Activated naive CD4-positive, alpha-beta T cell treated with anti-CD3 and anti-CD28 coated beads, Interleukin-2, amount 50 U/mL, for 24 hours (primary cell): Measurements from ENCODE around the gene RUVBL2.

Source experiments
- H3K27ac Mint-ChIP-seq: one replicate; pipeline ENCODE4 v1.8.0; 2021; ENCODE audit warnings: mild to moderate bottlenecking, mixed read lengths
- H3K27me3 Mint-ChIP-seq: one replicate; pipeline ENCODE4 v1.8.0; 2021; ENCODE audit warnings: mixed read lengths
- H3K36me3 Mint-ChIP-seq: one replicate; pipeline ENCODE4 v1.8.0; 2021; ENCODE audit warnings: mixed read lengths
- H3K4me1 Mint-ChIP-seq: one replicate; pipeline ENCODE4 v1.8.0; 2021; ENCODE audit warnings: mixed read lengths
- H3K4me3 Mint-ChIP-seq: one replicate; pipeline ENCODE4 v1.8.0; 2021; ENCODE audit warnings: mild to moderate bottlenecking, mixed read lengths
- H3K9me3 Mint-ChIP-seq: one replicate; pipeline ENCODE4 v1.8.0; 2021; ENCODE audit warnings: mixed read lengths

Gene RUVBL2

DNA sequence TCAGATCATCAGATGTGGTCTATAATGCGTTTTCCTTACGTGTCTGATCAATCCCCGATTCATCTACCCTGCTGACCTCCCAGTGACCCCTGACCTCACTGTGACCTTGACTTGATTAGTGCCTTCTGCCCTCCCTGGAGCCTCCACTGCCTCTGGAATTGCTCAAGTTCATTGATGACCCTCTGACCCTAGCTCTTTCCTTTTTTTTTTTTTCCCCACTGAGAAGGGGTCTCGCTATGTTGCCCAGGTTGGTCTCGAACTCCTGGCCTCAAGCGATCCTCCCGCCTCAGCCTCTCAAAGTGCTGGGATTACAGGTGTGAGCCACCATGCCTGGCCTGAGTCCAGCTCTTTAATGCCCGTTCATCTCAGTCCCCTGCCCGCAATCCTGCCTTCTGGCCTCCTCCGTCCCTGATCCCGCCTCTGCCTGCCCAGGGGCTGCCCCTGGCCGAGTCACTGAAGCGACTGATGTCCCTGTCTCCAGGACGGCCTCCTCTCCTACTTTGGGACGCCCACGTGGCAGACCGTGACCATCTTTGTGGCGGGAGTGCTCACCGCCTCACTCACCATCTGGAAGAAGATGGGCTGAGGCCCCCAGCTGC, 32.5 kb upstream of the RUVBL2 start:
- H3K9me3 Mint-ChIP-seq = no peaks in the 10 kb centered on the region
- H3K4me1 Mint-ChIP-seq = peaks cover 69% of the 10 kb centered on the region
- peak overlapping the region; percentile 41 for H3K27ac Mint-ChIP-seq
- no peak overlapping the region for H3K4me3 Mint-ChIP-seq
- peaks cover 9% of the 10 kb centered on the region for H3K36me3 Mint-ChIP-seq
- no peaks in the 10 kb centered on the region for H3K27me3 Mint-ChIP-seq

- Mint-ChIP-seq H3K27me3 (no peaks in the 10 kb centered on the region), H3K36me3 (peaks cover 11% of the 10 kb centered on the region), H3K9me3 (no peaks in the 10 kb centered on the region), H3K4me1 (peaks cover 70% of the 10 kb centered on the region), H3K4me3 (peak overlapping the region; percentile 60), H3K27ac (peak overlapping the region; percentile 72)
These were observed 32.0 kb upstream of the RUVBL2 start for GRCh38 chr19:48961673-48962028.

DNA sequence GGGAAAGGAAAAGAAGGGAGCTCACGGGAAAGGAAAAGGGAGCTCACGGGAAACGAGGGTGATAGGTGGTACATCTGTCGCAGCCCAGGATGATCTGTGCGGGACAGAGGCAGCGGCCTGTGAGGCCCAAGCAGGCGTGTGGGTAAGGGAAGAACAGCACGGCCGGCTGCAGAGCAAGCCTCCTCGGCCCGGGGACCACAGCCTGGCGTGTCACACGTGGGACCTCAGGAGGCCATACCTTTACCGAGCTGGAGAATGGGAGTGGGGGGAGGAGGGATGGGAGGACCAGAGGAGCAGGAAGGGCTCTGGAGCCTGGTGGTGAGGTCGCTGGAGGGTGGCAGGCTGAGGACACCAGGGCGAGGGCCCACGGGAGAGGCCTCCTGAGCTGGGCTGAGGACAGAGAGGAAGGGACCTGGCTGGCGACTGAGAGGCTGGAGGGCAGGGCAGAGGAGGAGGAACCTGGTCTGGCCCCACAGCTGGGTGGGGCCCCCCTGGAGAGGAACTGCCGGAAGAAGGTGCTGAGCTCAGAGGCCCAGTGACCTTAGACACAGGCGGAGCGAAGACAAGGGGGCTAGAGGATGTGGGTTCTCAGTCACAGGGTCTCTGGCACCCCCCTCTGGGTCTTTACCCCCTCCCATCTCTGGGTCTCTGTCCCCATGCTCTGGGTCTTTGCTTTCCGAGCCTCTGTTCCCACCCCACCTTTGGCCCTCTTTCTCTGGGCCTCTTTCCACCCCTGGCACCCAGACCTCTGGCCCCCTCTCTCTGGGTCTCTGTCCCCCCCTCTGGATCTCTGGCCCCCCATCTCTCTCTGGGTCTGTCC, 31.4 kb upstream of the RUVBL2 start:
- Mint-ChIP-seq H3K4me1 (peaks cover 68% of the 10 kb centered on the region), H3K4me3 (peak overlapping the region; percentile 60), H3K9me3 (no peaks in the 10 kb centered on the region), H3K36me3 (peaks cover 11% of the 10 kb centered on the region), H3K27me3 (no peaks in the 10 kb centered on the region), H3K27ac (peak overlapping the region; percentile 72)

- H3K27ac Mint-ChIP-seq = peak overlapping the region; percentile 68
- peaks cover 11% of the 10 kb centered on the region for H3K36me3 Mint-ChIP-seq
- peak overlapping the region; percentile 43 for H3K4me3 Mint-ChIP-seq
- H3K27me3 Mint-ChIP-seq = no peaks in the 10 kb centered on the region
- peaks cover 64% of the 10 kb centered on the region for H3K4me1 Mint-ChIP-seq
- H3K9me3 Mint-ChIP-seq = no peaks in the 10 kb centered on the region
These were observed 30.9 kb upstream of the RUVBL2 start for GRCh38 chr19:48962849-48963165.

GRCh38 chr19:48963371-48964204, 30.1 kb upstream of the RUVBL2 start:
- peaks cover 13% of the 10 kb centered on the region for H3K36me3 Mint-ChIP-seq
- H3K27me3 Mint-ChIP-seq = no peaks in the 10 kb centered on the region
- peak overlapping the region; percentile 95 for H3K4me3 Mint-ChIP-seq
- peaks cover 63% of the 10 kb centered on the region for H3K4me1 Mint-ChIP-seq
- H3K9me3 Mint-ChIP-seq = no peaks in the 10 kb centered on the region
- H3K27ac Mint-ChIP-seq = peak overlapping the region; percentile 99

- peak overlapping the region; percentile 99 for H3K27ac Mint-ChIP-seq
- peaks cover 59% of the 10 kb centered on the region for H3K4me1 Mint-ChIP-seq
- H3K4me3 Mint-ChIP-seq = peak overlapping the region; percentile 95
- H3K27me3 Mint-ChIP-seq = no peaks in the 10 kb centered on the region
- no peaks in the 10 kb centered on the region for H3K9me3 Mint-ChIP-seq
- H3K36me3 Mint-ChIP-seq = peaks cover 13% of the 10 kb centered on the region
These were observed 29.3 kb upstream of the RUVBL2 start for GRCh38 chr19:48964205-48965039.

DNA sequence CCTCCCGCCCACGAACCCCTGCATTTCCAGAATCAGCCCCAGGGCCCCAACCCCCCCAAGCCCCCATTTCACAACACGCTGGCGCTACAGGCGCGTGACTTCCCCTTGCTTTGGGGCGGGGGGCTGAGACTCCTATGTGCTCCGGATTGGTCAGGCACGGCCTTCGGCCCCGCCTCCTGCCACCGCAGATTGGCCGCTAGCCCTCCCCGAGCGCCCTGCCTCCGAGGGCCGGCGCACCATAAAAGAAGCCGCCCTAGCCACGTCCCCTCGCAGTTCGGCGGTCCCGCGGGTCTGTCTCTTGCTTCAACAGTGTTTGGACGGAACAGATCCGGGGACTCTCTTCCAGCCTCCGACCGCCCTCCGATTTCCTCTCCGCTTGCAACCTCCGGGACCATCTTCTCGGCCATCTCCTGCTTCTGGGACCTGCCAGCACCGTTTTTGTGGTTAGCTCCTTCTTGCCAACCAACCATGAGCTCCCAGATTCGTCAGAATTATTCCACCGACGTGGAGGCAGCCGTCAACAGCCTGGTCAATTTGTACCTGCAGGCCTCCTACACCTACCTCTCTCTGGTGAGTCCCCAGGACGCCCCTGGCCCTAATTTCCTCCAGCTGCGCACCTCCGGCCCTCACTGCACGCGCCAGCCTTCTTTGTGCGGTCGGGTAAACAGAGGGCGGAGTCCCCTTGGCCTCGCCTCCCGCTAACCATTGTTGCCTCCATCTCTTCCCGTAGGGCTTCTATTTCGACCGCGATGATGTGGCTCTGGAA, 28.5 kb upstream of the RUVBL2 start, which contains the start of gene FTL:
Gene FTL (plus strand): TSS at position 270 of the 766 bp plus-strand sequence. CDS start 199 bp downstream, at position 469.
- peaks cover 59% of the 10 kb centered on the region for H3K4me1 Mint-ChIP-seq
- H3K36me3 Mint-ChIP-seq = peaks cover 13% of the 10 kb centered on the region
- peak within 1 kb of the TSS; percentile 95 for H3K4me3 Mint-ChIP-seq

GRCh38 chr19:48965806-48966540, 27.7 kb upstream of the RUVBL2 start:
- H3K9me3 Mint-ChIP-seq = no peaks in the 10 kb centered on the region
- peaks cover 12% of the 10 kb centered on the region for H3K36me3 Mint-ChIP-seq

More for the DNA sequence above, 28.5 kb upstream of the RUVBL2 start, which contains the start of gene FTL:
- Mint-ChIP-seq H3K27me3 (no peaks in the 10 kb centered on the region), H3K27ac (peak within 1 kb of the TSS; percentile 99), H3K9me3 (no peaks in the 10 kb centered on the region)

DNA sequence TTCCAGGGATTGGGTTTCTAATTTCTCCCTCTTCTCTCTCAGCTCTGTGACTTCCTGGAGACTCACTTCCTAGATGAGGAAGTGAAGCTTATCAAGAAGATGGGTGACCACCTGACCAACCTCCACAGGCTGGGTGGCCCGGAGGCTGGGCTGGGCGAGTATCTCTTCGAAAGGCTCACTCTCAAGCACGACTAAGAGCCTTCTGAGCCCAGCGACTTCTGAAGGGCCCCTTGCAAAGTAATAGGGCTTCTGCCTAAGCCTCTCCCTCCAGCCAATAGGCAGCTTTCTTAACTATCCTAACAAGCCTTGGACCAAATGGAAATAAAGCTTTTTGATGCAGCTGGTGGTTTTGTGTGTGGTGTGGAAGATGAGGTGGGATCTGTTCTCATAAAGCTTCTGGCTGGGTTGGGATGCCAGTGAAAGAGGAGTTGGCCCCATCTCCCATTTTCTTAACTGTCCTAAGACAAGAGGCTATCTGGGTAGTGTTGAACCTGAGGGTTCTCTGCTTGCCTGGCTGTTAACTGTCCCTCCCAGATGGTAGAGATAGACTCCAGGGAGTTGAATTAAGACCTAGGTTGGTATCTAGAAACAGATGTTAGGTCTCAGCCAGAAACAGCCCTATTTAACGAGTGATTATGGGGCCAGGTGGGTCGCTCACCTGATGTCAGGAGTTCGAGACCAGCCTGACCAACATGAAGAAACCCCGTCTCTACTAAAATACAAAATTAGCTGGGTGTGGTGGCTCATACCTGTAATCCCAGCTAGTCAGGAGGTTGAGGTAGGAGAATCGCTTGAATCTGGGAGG, 26.9 kb upstream of the RUVBL2 start:
- no peaks in the 10 kb centered on the region for H3K9me3 Mint-ChIP-seq
- peaks cover 10% of the 10 kb centered on the region for H3K36me3 Mint-ChIP-seq
- H3K27me3 Mint-ChIP-seq = no peaks in the 10 kb centered on the region
- peak overlapping the region; percentile 99 for H3K27ac Mint-ChIP-seq
- peak overlapping the region; percentile 95 for H3K4me3 Mint-ChIP-seq
- H3K4me1 Mint-ChIP-seq = peaks cover 58% of the 10 kb centered on the region

More at GRCh38 chr19:48965806-48966540, 27.7 kb upstream of the RUVBL2 start:
- peaks cover 62% of the 10 kb centered on the region for H3K4me1 Mint-ChIP-seq
- peak overlapping the region; percentile 99 for H3K27ac Mint-ChIP-seq
- H3K4me3 Mint-ChIP-seq = peak overlapping the region; percentile 95
- H3K27me3 Mint-ChIP-seq = no peaks in the 10 kb centered on the region

DNA sequence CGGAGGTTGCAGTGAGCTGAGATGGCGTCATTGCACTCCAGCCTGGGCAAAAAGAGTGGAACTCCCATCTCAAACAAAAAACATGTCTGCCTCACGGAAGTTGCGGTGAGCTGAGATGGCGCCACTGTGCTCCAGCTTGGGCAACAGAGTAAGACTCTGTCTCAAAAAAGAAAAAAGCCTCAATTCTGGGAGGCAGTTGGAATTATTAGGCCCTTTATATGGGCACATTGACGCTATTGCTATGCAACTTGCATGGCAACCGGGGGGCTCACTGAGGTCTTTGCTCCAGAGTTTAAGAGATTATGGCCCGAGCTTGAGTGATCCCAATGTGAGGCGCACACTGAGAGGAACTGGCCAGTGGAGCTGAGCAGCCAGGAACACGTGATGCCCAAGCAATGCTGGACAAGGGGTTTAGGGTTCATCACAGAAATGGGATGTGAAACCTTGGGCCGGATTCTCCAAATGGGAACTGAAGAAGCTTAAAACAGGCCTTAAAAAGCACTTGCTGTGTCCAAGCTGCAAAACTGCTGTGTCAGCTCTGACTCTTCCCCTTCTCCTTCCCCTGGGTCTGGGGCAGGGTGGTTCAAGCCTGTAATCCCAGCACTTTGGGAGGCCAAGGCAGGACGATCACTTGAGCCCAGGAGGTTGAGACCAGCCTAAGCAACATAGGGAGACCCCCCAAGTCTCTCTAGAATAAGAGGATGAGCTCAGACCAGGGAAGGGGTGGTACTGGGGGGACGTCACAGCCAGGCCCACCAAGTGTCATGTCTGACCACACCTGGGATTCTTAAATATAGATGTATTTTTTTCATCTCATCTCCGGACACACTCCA, 26.1 kb upstream of the RUVBL2 start:
- H3K36me3 Mint-ChIP-seq = peaks cover 10% of the 10 kb centered on the region
- H3K27ac Mint-ChIP-seq = peak overlapping the region; percentile 70
- peaks cover 51% of the 10 kb centered on the region for H3K4me1 Mint-ChIP-seq
- H3K9me3 Mint-ChIP-seq = no peaks in the 10 kb centered on the region
- no peaks in the 10 kb centered on the region for H3K27me3 Mint-ChIP-seq
- H3K4me3 Mint-ChIP-seq = peak overlapping the region; percentile 95

- H3K4me1 Mint-ChIP-seq = peaks cover 44% of the 10 kb centered on the region
- no peaks in the 10 kb centered on the region for H3K9me3 Mint-ChIP-seq
- H3K36me3 Mint-ChIP-seq = peaks cover 10% of the 10 kb centered on the region
- H3K4me3 Mint-ChIP-seq = peak overlapping the region; percentile 12
- H3K27me3 Mint-ChIP-seq = no peaks in the 10 kb centered on the region
- peak overlapping the region; percentile 70 for H3K27ac Mint-ChIP-seq
These were observed 25.5 kb upstream of the RUVBL2 start for GRCh38 chr19:48968179-48968661.

- H3K27ac Mint-ChIP-seq = no peak overlapping the region
- no peak overlapping the region for H3K4me3 Mint-ChIP-seq
- H3K4me1 Mint-ChIP-seq = peaks cover 38% of the 10 kb centered on the region
- H3K9me3 Mint-ChIP-seq = no peaks in the 10 kb centered on the region
- H3K27me3 Mint-ChIP-seq = no peaks in the 10 kb centered on the region
- peaks cover 10% of the 10 kb centered on the region for H3K36me3 Mint-ChIP-seq
These were observed 24.9 kb upstream of the RUVBL2 start for GRCh38 chr19:48968813-48969218.
